ENCODE measurements around the gene HDHD5.
A peak's percentile ranks its signal among the peaks of the same experiment; 100 is the strongest.

HDHD5 gene

DNA sequence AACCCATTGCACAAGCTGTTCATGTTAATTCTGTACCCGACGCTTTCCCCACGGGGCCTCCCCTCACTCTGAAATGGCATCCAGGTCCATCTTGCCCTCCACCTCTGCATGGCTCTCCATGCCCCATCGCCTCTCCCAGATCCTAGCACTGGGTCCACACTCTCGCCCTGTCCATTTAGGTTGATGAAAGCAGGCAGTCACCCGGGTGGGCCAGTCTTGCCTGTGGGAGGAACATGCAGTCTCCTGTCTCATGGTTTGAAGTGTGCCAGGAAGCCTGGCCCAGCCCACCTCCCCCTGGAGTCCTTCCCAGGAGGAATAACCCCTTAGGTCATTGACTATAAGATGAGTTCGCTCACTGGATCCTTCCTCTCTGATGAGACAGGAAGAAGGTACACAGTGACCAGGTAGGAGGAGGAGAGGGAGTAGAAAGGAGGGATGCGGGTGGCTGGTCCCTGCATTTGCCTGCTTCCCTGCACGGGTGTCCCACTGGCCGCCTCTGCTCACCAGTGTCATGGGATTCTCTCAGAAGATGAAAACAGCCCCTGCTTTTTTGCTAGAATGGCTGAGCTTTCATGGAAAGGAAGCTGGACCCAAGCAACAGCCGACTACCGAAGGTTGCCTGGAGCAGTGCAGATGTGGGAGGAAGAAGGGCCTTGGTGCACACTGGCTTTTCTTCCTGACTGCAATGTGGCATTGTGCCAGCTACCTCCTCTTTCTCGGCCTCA lies 44.7 kb downstream of the HDHD5 start:
- no peak for DNase-seq (ENCODE audit: low spot score)
- TF ChIP-seq, protein P1, sequence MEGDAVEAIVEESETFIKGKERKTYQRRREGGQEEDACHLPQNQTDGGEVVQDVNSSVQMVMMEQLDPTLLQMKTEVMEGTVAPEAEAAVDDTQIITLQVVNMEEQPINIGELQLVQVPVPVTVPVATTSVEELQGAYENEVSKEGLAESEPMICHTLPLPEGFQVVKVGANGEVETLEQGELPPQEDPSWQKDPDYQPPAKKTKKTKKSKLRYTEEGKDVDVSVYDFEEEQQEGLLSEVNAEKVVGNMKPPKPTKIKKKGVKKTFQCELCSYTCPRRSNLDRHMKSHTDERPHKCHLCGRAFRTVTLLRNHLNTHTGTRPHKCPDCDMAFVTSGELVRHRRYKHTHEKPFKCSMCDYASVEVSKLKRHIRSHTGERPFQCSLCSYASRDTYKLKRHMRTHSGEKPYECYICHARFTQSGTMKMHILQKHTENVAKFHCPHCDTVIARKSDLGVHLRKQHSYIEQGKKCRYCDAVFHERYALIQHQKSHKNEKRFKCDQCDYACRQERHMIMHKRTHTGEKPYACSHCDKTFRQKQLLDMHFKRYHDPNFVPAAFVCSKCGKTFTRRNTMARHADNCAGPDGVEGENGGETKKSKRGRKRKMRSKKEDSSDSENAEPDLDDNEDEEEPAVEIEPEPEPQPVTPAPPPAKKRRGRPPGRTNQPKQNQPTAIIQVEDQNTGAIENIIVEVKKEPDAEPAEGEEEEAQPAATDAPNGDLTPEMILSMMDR (IDR thresholded peaks at IDR 0.05; ENCODE audit: borderline replicate concordance, control extremely low read depth, extremely low read depth, insufficient read depth, missing control alignments): no peak
- in situ Hi-C loops (cut with MboI; ENCODE audit: low sequenced_read_pairs, unreplicated experiment): no loop called here

DNA sequence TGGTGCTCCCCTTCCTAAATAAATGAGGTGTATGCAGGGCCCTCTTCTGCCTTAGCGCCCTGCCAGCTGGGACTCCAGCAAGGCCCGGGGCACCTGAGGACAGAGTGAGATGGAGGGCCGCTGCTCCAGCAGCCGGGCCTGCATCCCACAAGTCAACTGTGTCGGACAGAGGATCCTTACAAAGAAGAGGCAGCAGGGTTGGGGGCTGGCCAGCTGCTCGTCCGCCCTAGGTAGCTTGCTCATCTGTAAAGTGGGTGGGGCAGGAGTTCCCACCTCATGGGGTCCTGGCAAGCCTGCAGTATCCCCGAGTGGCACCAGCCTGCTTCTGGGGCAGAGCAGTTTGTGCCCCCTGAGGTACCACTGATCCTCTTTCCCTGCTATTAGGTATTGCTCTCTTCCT lies 45.5 kb downstream of the HDHD5 start:
- TF ChIP-seq, protein P1 (IDR thresholded peaks at IDR 0.05; ENCODE audit: borderline replicate concordance, control extremely low read depth, extremely low read depth, insufficient read depth, missing control alignments): no peak
- DNase-seq (ENCODE audit: low spot score): no peak
- in situ Hi-C loops (cut with MboI; ENCODE audit: low sequenced_read_pairs, unreplicated experiment): no loop called here

DNA sequence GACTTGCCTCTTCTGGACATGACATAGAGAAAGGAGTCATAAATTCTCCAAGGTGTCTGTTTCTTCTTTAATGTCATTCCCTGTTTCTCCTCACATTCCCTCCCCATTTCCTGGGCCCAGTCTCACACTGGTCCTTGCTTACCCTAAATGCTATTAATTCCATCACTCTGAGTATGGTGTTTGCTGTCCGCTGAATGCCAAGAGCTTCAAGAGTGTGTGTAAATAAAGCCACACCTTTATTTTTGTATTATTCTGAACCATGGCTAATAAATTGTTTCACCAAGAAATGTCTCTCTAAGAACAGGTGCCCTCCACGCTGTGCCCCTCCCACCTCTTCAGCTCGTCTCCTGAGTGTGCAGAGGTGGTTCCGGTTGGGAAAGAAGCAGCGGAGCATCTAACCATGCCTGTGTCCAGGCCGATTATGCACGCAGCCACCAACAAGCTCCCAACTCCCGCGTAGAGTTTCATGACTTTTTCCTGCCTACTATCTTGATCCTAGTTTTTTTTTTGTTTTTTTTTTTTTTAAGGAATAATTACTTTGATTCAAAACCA lies 46.5 kb downstream of the HDHD5 start:
- DNase-seq (ENCODE audit: low spot score): peak; percentile 10
- in situ Hi-C loops (cut with MboI; ENCODE audit: low sequenced_read_pairs, unreplicated experiment): no loop called here
- TF ChIP-seq, protein P1 (IDR thresholded peaks at IDR 0.05; ENCODE audit: borderline replicate concordance, control extremely low read depth, extremely low read depth, insufficient read depth, missing control alignments): no peak

DNA sequence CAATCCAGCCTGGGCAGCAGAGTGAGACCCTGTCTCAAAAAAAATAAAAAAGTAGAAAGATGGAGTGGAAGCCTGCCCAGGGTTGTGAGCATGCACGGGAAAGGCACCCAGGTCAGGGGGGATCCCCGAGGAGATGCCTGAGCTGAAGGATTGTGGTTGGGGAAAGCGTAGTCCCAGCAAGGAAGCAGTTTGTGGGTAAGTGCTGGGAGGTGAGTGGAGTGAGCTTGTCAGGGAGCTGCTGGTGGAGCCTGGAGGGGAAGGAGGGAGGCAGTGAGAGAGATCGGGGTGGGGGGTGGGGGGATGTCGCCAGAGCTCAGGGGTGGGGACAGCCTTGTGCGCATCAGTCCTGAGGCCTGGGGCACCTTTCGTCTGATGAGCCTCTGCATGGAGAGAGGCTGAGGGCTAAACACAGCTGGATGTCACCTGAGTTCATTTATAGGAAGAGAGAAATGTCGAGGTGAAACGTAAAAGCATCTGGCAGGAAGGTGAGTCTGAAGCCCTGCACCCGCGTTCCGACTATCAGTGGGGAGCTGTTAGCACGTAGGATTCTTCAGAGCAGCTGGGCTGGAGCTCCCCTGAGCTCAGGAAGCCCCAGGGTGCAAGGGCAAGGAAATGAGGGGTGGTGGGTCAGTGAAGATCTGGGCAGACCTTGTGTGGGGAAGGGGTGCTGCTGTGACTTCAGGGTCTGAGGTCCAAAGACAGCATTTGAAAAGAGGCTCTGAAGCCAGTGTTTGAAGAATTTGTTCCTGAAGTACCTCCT lies 48.1 kb downstream of the HDHD5 start:
- TF ChIP-seq, protein P1 (IDR thresholded peaks at IDR 0.05; ENCODE audit: borderline replicate concordance, control extremely low read depth, extremely low read depth, insufficient read depth, missing control alignments): no peak
- in situ Hi-C loops (cut with MboI; ENCODE audit: low sequenced_read_pairs, unreplicated experiment): no loop called here
- DNase-seq (ENCODE audit: low spot score): peak; percentile 16

DNA sequence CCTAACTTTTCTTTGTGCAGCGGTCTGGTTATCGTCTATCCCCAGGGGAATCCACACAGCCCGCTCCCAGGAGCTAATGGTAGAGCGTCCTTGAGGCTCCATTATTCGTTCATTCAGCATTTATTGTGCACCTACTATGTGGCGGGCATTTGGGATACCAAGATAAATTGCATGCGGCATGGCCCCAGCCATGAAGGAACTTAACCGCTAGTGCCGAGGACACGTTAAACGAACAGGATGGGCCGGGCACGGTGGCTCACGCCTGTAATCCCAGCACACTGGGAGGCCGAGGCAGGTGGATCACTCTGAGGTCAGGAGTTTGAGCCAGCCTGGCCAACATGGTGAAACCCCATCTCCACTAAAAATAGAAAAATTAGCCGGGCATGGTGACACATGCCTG lies 49.1 kb downstream of the HDHD5 start:
- TF ChIP-seq, protein P1 (IDR thresholded peaks at IDR 0.05; ENCODE audit: borderline replicate concordance, control extremely low read depth, extremely low read depth, insufficient read depth, missing control alignments): no peak
- DNase-seq (ENCODE audit: low spot score): no peak
- in situ Hi-C loops (cut with MboI; ENCODE audit: low sequenced_read_pairs, unreplicated experiment): no loop called here

DNA sequence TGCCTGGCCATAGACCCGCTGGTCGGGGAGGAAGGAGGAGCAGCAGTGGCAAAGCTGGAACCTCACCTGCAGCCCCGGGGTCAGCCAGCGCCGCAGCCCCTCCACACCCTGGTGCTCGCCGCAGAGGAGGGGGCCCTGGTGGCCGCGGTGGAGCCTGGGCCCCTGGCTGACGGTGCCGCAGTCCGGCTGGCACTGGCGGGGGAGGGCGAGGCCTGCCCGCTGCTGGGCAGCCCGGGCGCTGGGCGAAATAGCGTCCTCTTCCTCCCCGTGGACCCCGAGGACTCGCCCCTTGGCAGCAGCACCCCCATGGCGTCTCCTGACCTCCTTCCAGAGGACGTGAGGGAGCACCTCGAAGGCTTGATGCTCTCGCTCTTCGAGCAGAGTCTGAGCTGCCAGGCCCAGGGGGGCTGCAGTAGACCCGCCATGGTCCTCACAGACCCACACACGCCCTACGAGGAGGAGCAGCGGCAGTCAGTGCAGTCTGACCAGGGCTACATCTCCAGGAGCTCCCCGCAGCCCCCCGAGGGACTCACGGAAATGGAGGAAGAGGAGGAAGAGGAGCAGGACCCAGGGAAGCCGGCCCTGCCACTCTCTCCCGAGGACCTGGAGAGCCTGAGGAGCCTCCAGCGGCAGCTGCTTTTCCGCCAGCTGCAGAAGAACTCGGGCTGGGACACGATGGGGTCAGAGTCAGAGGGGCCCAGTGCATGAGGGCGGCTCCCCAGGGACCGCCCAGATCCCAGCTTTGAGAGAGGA lies 49.8 kb downstream of the HDHD5 start:
- TF ChIP-seq, protein P1 (IDR thresholded peaks at IDR 0.05; ENCODE audit: borderline replicate concordance, control extremely low read depth, extremely low read depth, insufficient read depth, missing control alignments): no peak
- DNase-seq (ENCODE audit: low spot score): peak; percentile 27
- in situ Hi-C loops (cut with MboI; ENCODE audit: low sequenced_read_pairs, unreplicated experiment): no loop called here

Measured in GM13976 (cell line).